Amniotic stem cell (primary cell): Measurements from ENCODE around the gene SNX19.

ENCODE experiments used
- DNase-seq: peaks from one replicate; lab custom pipeline; 2025; lab: John Stamatoyannopoulos, UW

SNX19 gene

DNA sequence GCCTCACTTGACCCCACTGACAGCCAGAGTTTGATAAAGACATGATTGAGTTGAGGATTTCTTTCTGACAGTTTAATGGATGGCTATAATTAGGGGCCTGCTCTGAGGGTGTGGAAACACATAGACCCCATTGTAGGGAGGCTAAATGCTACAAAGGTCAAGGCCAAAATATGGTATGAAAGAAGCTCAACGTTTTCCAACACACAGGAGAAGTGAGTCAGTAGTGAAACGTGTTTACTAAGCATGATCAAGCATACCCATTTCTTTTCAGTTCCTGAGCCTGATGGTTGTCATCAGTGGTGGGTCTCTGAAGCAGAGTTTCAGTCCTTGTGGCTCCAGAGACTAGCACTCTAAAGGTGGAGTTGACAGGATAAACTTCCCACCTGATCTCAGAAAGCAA is 69.7 kb downstream of the SNX19 start:
- DNase-seq = no peak

DNA sequence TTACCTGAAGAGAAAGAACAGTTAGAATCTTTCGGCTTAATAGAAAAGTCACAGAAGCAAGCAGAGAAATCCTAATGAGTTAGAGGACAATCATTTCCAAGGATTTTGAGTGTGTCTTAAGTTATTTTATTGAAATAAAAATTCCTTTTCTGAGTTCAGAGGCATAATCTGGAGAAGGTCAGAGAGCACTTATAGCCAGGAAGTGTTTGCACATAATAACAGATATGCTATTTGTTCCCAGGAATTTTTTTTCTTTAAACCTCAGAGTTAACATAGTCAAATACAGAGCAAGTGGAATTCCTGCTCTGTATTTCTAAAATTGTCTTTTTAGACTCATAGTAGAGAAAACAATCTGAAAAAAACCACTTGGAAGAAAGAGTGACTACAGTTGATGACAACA is 74.3 kb downstream of the SNX19 start:
- DNase-seq = no peak

DNA sequence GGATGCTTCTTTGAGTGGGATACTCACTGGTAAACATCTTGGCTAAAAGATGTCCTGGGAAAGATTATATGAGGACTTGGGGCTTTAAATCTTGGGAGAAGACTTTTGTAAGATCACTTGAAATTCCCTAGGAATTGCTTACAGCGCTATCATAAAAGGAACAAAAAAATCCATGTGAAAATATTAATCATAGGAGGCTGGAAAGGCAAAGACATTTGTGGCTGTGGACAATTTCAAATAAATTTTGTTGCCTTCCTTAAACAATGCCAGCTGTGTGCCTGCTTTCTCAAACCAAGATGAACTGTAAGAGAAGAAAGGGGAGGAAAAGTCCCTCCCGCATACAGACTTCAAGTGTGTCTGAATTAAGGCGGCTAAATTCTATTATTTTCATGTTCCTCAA is 75.6 kb downstream of the SNX19 start:
- DNase-seq = no peak

DNA sequence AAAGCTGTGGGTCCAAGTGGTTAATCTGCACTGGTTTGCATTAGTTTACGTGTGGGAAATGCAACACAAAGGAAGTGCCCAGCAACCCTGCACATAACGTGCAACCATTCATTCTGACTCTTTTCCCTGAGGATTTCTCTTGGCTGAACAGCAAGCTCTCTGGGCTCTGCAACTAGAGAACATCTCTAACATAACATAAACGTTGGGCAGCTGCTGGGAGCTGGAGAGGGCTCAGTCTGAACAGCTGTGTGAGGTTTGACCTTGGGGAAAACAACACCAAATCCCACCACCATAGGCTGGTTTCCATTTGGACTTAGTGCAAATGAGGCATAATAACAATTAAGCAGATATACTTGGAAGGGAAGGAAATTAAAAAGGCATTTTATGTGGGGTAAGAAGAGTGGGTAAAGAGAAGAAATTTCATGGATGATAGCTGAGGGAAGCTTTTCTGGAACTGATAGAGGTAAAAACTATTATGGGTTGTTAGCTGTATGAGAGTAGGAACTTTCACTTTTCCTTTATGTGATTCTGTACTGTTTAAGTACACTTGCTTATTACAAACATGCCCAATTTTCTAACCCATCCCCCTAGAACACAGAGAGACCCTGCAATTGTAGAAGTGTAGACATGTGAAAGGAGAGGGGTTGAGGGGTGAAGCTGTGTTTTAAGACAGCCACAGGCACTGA is 76.2 kb downstream of the SNX19 start:
- DNase-seq = no peak

DNA sequence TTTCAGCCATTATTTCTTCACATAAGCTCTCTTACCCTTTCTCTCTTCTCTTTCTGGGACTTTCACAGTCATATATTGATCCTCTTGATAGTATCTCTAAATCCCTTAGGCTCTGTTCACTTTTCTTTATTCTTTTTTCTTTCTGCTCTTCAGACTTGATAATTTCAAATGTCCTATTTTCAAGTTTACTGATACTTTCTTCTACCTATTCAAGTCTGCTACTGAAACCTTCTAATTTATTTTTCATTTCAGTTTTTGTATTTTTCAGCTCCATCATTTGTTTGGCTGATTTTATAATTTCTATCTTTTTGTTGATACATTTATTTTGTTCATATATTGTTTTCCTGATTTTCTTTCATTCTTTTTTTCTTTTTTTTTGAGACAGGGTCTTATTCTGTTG is 79.1 kb downstream of the SNX19 start:
- DNase-seq = no peak

DNA sequence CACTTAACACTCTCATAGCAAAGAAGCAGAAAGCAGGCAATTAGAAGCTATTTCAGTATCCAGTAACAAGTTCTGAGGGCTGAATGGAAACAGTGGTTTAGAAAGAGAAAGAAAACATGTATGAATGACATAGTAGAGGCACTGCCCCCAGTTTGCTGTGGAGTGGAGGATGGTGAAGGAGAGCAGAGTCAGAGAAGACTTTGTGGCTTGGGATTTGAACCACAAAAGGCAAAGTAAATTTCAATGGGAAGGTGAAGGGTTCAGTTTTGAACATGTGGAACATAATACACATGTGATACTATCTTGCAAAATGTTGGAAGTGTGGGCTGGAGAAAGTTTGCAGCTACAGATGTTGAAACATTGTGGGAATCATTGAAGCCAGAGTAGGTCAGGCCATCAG is 81.4 kb downstream of the SNX19 start:
- no peak for DNase-seq

DNA sequence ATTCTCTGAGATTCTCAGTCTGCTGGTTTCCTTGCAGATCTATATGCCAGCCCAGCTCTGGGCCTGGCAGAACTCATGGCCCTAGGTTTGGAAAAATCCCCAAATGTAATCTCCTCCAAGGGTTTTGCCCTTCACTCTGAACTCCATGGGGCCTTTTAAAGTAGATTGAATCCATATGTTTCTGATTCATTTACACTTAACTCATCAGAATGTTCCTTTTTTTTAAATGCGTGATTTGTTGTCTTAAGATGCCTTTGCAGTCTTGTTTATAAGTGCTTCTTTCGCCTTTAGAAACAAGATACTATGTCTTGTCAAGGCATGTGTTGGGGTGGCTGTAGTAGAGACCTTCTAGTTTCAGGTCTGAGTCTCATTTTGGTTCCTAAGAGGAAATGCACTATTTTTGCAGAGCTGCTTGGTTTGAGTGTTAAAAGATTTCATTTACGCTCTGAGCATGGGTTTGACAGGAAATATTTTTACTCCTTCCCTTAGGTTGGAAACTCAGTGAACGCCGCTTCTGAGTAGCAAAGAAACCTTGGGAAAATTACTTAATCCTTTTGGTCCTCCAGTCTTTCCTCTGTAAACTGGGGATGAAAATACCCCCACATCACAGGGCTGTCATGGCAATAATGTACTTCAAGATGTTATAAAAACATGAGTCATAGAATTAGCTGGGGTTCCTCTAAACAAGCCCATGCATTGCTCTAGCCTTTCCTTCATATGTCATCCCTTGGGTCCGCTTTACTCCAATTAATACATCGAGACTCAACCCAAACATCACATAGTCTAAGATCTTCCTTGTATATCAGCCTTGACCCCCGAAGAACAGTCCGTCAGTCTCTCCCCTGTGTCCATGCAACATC is 83.5 kb downstream of the SNX19 start:
- no peak for DNase-seq

DNA sequence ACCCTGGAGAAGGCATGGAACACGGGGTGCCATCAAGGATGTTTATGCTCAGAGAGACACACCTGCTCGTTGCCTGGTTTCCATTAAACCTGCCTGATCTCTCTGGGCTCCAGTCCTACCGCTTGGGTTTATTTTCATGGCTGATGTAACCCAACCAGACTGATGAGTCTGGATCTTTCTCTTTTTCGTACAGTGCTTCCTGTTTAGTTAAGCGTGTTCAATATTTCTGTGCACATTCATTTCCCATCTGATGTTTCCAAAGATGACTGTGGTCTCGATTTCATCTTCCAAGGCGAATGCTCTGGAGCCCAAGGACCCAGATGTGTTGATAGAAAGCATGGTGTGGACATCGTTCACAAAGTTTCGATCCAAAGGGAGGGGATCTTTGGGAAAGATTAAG is 84.3 kb downstream of the SNX19 start:
- DNase-seq = no peak

DNA sequence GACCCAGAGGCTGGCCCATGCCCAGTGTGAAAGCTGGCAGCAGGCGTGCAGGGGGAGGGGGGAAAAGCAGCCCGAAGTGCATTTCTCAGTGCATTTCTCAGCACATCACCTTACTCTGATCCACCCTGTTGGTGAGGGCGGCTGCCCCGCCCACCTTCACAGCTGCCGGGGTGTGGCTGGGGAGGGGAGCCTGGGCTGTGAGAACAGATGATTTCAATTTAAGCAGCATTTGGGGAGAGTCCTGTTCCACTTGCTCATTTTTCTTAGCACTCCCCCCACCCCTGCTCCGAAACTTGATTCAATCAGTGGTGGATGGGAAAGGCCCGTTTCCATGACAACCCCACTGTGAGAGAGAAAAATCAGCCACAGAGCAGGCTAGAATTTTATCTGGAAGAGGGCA is 84.8 kb downstream of the SNX19 start:
- DNase-seq = no peak

DNA sequence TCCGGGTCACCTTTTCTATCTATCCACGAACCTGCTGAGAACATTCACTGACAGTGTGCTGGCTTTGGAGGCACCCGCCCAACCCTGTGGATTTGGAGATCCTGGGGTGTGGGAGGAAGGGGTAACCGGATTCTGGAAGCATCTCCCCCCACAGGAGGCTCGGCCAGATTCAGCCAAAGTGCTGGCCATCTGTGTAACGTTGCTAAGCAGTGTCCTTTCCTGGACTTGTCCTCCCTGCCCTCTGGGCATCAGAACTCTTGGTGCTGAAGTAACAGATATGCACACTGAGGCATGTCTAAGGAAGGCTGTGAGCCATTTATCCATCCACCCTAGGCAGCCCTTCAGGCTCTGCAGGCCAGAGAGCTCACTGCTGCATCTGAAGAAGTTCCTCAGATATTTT is 85.7 kb downstream of the SNX19 start:
- DNase-seq = no peak

DNA sequence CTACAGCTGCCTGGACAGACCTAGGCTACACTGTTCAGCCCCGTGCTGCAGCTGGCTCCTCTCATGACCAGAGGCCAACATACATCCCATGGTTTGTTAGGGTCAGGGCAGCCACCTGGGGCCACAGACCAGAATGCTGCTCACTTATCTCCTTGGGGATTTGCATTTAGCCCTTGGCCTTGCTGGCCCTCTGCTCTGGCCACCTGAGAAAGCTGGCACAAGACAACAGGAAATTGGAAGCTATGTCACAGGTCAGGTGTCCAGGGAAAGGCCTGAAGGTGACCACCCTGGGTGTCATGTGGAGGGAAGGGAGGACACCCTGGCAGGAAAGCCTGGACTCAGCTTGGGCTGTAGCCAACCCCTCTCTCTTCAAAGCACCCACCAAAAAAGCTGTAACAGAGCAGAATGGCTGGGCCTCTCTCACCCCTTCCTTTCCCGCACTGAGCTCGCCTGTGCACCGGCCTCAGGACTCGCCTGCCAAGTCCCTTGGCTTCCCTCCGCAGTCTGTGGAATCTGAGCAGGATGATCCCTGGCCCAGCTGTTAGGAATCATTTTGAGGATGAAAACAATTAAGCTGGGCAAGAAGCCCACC is 86.3 kb downstream of the SNX19 start:
- DNase-seq = no peak

DNA sequence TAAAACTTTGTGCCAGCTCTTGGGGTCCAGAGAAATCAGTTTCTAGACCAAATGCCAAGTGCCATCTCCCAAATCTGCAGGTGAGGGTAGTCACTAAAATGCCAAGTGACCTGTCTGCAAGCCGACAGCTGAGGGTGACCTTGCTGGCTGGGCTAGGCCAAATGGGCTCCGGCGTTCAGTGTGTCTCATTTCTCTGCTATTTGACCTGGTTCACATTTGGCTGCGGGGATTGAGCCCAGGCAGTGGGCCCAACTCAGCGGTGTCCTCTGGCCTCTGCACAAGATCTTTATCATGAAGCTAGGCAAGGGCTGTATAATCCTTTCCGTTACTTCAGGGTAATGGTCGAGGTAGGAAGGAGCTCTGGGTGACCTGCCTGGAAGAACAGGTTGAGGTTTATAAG is 87.5 kb downstream of the SNX19 start:
- DNase-seq = no peak

DNA sequence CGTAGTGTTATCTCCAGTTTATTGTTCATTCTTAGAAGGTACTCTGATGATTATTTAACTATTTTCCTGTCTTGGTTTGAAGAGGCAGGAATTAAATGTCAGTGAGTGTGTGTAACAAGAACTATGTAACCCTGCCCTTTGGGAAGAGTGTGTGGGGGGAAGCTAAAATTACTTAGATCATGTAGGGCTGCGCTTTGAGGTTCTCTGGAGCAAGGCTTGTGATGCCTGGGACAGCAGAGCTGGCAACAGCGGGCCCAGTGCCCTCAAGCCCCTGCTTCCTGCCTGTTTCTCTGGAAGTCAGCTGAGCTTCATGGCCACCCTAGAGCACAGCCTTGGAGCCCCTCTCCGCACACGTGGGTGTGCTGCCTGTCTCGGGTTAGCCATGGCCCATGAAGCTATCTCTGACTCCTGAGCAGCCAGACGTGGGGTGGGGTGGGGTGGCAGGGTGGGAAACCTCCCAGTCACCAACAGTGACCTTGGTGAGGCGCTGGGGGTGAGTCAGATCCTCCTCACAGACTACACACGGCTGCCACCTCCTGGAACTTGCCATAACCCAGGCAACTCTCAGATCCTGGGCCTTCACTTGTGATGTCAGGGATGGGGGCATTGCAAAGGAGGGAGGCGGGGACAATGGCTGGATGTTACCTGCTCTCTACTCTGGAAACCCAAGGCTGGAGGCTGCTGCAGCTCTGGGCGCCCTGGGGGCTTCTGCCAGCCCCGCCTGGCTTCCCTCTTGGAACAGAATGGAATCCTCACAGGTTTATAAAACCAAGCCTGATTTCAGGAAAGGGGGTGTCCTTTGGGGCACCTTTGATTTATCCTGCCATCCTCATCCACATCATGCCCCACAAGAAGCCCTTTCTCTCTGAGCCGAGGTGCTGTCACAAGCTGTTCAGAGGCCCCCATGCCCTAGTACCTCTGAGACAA is 88.6 kb downstream of the SNX19 start:
- peak; percentile 64 for DNase-seq

DNA sequence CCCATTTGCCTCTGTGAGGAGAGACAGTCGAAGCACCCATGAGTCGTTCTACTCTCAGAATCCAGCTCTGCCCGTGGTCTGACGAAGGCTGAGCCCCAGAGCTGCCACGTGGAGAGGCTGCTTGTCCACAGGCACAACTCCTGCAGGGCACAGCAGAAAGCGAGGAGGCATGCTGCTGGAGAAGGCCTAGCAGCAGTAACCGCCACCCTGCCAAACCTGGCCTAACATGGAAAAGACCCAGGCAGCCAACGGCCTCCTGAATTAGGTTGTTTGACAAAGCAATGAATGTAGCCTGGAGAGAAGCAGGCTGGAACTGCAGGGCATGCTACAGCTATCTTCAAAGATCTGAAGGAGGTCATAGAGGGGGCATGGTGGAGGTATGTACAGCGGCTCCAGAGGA is 89.7 kb downstream of the SNX19 start:
- no peak for DNase-seq

DNA sequence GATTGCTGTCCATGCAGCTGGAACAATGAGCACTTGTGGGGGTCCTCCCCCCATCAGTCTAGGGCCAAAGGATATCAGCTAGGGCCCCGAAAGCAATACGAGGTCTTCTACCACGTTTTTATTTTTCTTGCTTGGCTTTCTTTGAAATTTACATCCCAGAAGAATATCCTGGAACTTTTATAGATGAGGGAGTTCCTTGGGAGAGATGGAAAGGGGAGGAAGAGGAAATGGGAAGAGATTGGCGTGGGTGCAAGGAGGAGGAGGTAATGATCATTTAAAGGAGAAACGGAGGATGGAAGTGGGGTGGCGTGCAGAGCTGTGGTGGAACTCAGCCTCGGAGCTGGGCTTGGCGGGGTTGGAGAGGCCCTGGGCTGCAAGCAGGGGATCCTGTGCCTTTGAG is 90.3 kb downstream of the SNX19 start:
- DNase-seq = no peak

DNA sequence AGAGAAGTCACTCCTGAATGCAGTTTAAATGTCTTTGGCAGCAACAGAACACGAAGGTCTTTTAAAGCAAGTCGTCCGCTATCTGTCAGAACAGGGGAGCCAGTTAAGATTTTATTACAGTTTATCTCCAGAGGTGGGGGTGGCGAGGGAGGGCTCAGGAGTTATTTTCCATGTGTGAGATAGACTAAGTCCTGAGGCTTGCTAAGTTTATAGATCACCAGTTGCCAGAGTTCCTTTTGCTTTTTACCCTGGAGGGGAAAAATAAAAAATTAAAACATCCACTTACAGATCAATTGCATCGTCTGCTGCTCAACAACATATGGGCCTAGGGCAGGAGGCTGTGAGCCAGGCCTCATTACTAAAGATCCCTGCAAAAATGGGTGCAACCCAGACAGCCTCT is 90.7 kb downstream of the SNX19 start:
- DNase-seq = no peak
